T47D (cell line): ENCODE results near the gene TCF4.

Experiments
- DNase-seq, 2 experiments: peaks; one replicate each; pipeline versions ENCODE4 v3.0.0 to v3.0.0-alpha.2; 2011 to 2012; ENCODE audit warnings: low read depth in 1 of 2, low spot score in 1 of 2
- JUND ChIP-seq: IDR thresholded peaks from 2 replicates; pipeline ENCODE4 v1.6.1; 2012; ENCODE audit warnings: low read depth
- in situ Hi-C: cut with HindIII; loops from 2 replicates; pipeline ENCODE4 v1.10.0; 2016; ENCODE audit warnings: low sequenced_read_pairs, low pct_unique_long_range_greater_than_20kb

Gene TCF4

DNA sequence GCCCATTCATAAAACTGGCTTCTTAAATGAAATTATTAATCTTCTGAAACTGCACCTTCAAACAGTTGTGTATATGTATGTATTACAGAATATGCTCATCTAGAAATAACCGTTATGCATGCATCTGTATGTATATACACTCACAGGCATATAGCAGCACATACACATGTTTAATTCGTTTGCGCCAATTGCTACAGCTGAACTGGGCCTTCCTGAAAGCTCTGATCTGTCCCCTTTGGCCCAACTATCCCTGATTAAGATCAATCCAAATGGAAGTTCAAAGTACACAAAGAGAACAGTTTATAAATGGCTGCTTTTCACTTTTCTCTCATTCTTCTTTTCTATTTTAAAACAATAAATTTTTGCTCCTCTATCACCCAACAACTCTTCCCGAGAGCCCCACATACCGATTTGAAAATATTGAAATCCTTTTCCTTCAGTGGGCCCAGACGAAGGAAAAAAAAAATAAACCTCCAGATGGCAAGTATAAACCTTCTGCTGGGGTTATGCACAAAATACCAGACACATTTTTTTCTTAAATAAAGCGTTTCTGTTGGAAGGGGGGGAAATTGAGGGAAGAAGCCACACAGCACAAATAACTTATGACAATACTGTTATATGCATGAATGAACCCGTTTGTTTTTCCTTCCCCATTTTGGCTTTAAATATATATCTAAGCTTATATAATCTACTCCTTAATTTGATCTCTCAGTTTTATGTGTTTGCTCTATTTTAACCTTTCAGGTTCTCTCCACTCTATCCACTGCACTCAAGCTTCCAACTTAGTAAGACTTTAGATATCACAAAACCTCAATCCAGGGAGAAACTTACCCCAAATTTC is 267.3 kb downstream of the TCF4 start:
- no peak for DNase-seq

DNA sequence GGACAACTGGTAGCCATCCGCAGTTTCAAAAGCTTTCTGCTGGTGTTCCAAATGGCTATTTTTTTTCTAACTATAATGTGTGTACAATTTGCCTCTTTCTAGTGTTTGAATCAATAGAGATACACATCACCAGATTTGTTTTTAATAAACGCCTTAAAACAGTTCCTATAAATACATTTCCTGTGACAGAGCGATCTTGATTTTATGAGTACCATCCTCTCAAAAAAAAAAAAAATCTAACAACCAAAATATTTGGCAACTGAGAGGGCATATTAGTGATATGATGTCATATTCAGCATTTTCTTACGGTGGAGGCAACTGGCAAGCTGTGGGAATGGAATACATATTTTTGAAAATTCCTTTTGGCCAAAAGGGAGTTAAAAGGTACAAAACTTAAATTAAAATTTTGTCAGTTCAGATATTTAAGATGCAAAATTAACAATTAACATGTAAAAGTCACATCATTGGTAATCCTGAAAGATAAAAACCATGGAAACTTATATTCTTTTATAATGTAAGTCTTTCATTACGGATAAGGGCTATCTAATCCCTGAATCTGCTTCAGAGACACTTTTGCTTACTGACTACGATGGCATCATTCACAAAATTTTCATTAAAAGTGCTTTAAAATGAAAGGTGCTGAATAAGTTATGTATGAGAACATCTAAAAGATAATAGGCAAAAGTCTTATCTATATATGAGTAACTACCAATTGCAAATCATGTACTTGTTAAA is 268.4 kb downstream of the TCF4 start:
- DNase-seq, result no peak
- TF ChIP-seq JUND, result no peak
- in situ Hi-C loops, result no loop called here

More for the DNA sequence above, 267.3 kb downstream of the TCF4 start:
- in situ Hi-C loops, result no loop called here
- TF ChIP-seq JUND, result no peak

GRCh38 chr18:55318951-55319441 is 269.0 kb downstream of the TCF4 start:
- in situ Hi-C loops, result no loop called here
- no peak for TF ChIP-seq JUND
- no peak for DNase-seq

GRCh38 chr18:55317864-55318263 is 270.1 kb downstream of the TCF4 start:
- no peak for DNase-seq
- TF ChIP-seq JUND, result no peak
- in situ Hi-C loops, result no loop called here

DNA sequence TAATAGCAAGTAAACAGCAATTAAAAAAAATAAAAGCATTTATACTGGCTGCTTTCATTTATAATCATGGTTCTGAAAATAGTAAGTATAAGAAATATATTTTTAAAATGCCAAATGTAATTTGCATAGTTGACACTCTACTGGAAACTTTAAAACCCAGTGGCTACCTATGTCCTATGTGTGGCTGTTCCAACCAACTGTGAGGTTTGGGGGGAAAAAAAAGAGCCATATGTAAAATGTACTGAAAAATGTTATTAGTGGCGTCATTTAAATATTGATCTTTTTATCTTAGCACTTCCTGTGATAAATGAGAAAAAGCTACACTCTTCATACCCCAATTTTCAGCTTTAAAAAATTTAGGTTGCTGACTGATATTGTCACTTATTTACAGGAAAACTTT is 270.7 kb downstream of the TCF4 start:
- no peak for DNase-seq
- TF ChIP-seq JUND, result no peak
- in situ Hi-C loops, result no loop called here

DNA sequence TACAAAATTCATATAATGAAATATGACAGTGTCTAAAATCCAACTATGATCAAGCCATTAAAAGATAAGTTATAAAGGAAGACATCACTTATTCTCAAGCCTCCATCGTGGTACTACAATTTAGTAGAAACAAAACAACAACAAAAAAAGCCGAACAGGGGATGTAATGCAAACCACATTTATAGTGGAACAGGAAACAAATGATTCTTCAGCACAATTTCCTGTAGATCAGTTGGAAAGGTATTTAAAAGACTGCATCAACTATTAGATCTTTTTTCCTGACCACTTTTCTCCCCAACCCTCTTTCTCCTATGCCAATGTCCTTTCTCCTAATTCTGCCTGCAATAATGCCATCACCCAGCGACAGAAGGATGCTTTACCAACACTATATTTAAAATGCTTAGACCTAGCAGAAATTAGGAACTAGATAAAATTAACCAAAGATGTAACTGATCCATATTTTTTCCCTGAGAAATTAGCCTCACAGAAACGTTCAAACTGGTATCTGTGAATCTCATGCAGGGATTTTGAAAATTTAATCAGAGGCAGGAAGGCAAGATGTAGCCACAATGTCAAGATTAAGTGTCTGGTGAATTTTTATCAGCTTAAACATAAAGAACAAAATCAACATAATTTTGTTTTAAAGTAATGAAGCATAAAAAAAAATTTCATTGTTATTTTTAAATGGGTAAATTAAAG is 271.4 kb downstream of the TCF4 start:
- no peak for DNase-seq
- in situ Hi-C loops, result no loop called here
- no peak for TF ChIP-seq JUND

DNA sequence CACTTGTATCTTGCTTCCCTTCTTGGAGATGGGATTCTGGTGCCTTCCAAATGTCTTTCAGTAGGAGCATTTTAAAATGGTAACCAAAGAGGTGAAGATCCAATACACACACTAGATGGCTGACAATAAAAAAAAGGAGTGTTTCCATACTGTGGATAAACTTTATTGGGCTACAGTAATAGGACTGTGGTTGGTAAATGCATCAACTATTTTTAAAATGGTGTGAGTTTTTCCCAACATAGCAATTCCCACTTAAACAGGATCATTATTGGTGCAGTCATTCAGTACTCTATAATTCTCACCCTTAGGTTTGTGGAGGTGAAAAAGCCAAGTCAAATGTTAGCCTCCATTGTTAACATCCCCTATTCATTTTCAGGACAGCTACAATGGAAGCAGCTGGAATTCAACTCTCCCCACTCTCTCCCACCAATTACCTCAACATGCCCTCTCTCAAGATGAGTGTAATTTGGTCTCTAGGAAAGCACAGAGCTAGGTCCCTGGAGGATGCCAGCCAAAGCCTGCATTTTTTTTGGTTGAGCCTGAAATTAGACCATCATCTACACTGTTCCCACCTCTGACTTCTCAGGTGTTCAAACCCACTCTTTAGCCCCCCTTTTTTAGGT is 273.3 kb downstream of the TCF4 start:
- no peak for TF ChIP-seq JUND
- DNase-seq, result no peak
- in situ Hi-C loops, result no loop called here

DNA sequence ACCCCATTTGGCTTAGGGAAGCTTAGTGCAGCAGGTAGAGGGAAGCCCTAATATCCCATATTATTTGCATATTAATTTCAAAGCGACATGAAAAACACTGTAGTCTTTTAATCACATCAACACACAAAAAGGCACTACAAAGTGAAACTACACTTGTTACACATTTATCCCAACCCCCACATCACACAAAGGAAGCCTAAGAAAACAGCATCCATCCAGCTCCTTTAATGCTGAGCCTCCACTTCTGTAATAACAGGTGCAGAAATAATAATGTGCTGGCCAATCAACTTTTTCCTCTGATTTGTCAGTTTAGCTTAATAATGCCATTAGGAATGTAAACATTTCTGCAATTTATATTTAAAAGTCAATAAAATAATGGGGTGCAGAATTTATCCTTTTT is 274.0 kb downstream of the TCF4 start:
- no peak for TF ChIP-seq JUND
- DNase-seq, result no peak
- in situ Hi-C loops, result no loop called here

GRCh38 chr18:55310863-55311262 is 277.1 kb downstream of the TCF4 start:
- in situ Hi-C loops, result no loop called here
- TF ChIP-seq JUND, result no peak
- DNase-seq, result no peak

DNA sequence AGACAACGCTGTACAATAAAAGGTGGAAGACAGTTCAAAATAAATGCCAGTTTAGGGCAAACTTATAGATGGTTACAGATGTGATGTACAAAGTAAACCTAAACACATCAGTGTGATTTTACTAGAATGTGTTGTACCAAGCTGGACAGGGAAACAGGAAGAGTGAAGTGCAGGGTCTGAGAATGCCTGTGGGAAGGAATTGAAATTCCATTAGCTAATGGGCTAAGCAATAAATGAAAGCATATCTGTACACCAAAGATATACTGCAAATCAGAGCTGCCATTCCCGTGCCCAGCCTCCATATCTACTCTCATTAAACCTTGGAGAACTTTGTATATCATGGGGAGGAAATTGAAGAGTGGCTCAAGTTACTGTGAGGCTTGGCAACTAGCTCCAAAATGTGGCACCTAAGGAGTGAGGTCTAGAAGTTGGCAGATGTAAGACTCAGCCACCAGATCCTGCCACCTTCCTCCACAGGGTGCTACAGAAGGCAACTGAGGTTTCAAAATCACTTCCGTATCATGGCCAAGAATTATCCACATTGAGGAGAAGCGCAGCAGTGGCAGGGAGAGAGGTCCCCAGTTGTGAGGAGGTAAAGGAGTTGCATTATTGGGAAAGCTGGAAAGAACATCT is 277.8 kb downstream of the TCF4 start:
- no peak for DNase-seq
- no peak for TF ChIP-seq JUND
- in situ Hi-C loops, result no loop called here

DNA sequence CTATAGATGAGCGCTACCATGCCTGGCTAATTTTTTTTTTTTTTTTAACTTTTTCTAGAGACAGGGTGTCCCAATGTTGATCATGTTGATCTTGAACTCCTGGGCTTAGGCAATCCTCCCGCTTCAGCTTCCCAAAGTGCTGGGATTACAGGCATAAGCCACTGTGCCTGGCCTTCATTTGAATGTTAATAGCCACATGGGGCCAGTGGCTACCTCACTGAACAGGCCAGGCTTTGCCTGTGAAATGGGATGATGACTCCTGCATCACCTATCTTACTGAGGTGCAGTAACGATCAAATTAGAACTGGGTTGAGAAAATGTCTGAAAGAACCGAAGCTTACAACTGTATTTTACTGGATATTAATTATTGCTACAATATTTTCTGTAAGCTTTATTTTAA is 278.7 kb downstream of the TCF4 start:
- no peak for DNase-seq
- in situ Hi-C loops, result no loop called here
- TF ChIP-seq JUND, result no peak

DNA sequence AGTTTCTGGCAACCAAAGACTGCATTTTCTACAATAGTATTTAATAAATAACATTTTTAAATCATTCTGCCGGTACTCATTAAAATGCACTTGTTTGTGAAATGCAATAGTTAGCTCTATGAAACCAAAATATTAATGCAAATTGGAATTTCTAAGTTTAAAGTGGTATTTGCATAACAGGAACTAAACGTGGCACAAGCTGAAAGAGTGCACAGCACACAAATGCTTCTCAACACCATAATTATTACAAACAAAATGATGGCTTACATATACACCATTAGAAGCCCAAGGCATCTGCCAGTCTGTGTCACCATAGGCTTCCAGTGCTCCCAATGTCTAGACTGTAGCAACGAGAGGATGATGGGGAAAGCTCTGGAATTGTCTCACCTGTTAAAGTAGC is 280.5 kb downstream of the TCF4 start:
- in situ Hi-C loops, result no loop called here

More for the DNA sequence above, 280.5 kb downstream of the TCF4 start:
- no peak for TF ChIP-seq JUND
- DNase-seq, result no peak
